ENCODE results near the gene FAM53A.

GRCh38 chr4:1660948-1661677 lies 23.0 kb downstream of the FAM53A start:
- TF ChIP-seq POLR2A (IDR thresholded peaks at IDR 0.05) = no peak
- TF ChIP-seq, protein P1, sequence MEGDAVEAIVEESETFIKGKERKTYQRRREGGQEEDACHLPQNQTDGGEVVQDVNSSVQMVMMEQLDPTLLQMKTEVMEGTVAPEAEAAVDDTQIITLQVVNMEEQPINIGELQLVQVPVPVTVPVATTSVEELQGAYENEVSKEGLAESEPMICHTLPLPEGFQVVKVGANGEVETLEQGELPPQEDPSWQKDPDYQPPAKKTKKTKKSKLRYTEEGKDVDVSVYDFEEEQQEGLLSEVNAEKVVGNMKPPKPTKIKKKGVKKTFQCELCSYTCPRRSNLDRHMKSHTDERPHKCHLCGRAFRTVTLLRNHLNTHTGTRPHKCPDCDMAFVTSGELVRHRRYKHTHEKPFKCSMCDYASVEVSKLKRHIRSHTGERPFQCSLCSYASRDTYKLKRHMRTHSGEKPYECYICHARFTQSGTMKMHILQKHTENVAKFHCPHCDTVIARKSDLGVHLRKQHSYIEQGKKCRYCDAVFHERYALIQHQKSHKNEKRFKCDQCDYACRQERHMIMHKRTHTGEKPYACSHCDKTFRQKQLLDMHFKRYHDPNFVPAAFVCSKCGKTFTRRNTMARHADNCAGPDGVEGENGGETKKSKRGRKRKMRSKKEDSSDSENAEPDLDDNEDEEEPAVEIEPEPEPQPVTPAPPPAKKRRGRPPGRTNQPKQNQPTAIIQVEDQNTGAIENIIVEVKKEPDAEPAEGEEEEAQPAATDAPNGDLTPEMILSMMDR (IDR thresholded peaks at IDR 0.05) = no peak
